HepG2 (cell line): ENCODE measurements around the gene PTK7. TPM values are rescaled to one million over a fixed set of nuclear protein-coding genes. Genes with fewer than 3 reads are reported as not detected.

Experiments used
- ATAC-seq: fragments of 200-7000 bp; cut with Tn5 transposase; 3 replicates; pipeline ENCODE4 v1.9.1; 2020; ENCODE audit warnings: mild to moderate bottlenecking, moderate library complexity
- BruUV-seq: library from RNA; stranded (reverse); fragments of 400-500 nt; replicated peaks from 2 replicates; lab custom pipeline; 2021; lab: Mats Ljungman, UMichigan
- CTCF ChIA-PET: fragments of 300-600 bp; formaldehyde crosslinking; extraction: SDS; loops from one replicate; lab custom pipeline; 2021; ENCODE audit warnings: low total read pairs, inconsistent platforms, low intra/inter-chr PET ratio; lab: Yijun Ruan, JAX
- POLR2A ChIA-PET: fragments of 350-600 bp; sonication (Branson Sonifier 250); formaldehyde crosslinking; loops from one replicate; lab custom pipeline; 2020; ENCODE audit warnings: antibody characterized with exemption, inconsistent platforms; lab: Yijun Ruan, JAX
- DNase-seq: peaks from one replicate; pipeline ENCODE4 v3.0.0-alpha.2; 2015; ENCODE audit warnings: low spot score
- FAIRE-seq: peaks from 3 replicates; lab custom pipeline; 2011; peaks lifted over from hg19 to GRCh38; lab: Jason Lieb, UNC
- H2AFZ ChIP-seq: one replicate; pipeline ENCODE4 v1.6.1; 2011; ENCODE audit warnings: low read length, inconsistent platforms
- H3K27ac ChIP-seq: fragments of 300-600 bp; 3 replicates; pipeline ENCODE4 v1.8.0; 2011; ENCODE audit warnings: mixed run types, mild to moderate bottlenecking, mixed read lengths, low read length, inconsistent platforms; ENCODE audit not compliant: insufficient read depth; ENCODE audit errors: extremely low read length
- H3K27me3 ChIP-seq, 2 experiments: fragments of 200-600 bp in 1 of 2; 2 replicates in 1 of 2; 3 replicates in 1 of 2; pipeline versions ENCODE4 v1.6.0 to v1.8.0; 2011; ENCODE audit warnings: low read length in 2 of 2, mild to moderate bottlenecking in 2 of 2, moderate library complexity in 2 of 2, inconsistent platforms in 1 of 2; ENCODE audit not compliant: insufficient read depth in 2 of 2, control insufficient read depth in 1 of 2
- H3K36me3 ChIP-seq, 2 experiments: fragments of 200-600 bp in 1 of 2; replicated peaks in 1 of 2; 2 replicates in 1 of 2; 3 replicates in 1 of 2; pipeline versions ENCODE4 v1.5.1 to v1.8.0; 2011; ENCODE audit warnings: low read length in 2 of 2, inconsistent platforms in 1 of 2; ENCODE audit not compliant: insufficient read depth in 2 of 2, control insufficient read depth in 1 of 2
- H3K4me1 ChIP-seq: 2 replicates; pipeline ENCODE4 v1.5.1; 2012; ENCODE audit warnings: low read length, inconsistent platforms; ENCODE audit not compliant: insufficient read depth
- H3K4me2 ChIP-seq: 2 replicates; pipeline ENCODE4 v1.6.0; 2011; ENCODE audit warnings: low read depth, low read length, inconsistent platforms
- H3K4me3 ChIP-seq, 3 experiments: fragments of 200-600 bp in 1 of 3; sonication (generic), shearing (Covaris generic) in 1 of 3; replicated peaks in 1 of 3; 2 replicates each; pipeline ENCODE4 v1.5.1; 2011 to 2016; ENCODE audit warnings: low read length in 3 of 3, inconsistent platforms in 2 of 3, low read depth in 2 of 3, mild to moderate bottlenecking in 2 of 3, control low read depth in 1 of 3, mixed read lengths in 1 of 3; ENCODE audit not compliant: insufficient read depth in 1 of 3
- H3K79me2 ChIP-seq: one replicate; pipeline ENCODE4 v1.6.1; 2011; ENCODE audit warnings: low read length, inconsistent platforms; ENCODE audit not compliant: insufficient read depth
- H3K9ac ChIP-seq: 2 replicates; pipeline ENCODE4 v1.6.0; 2011; ENCODE audit warnings: mild to moderate bottlenecking, low read depth, low read length, inconsistent platforms; ENCODE audit not compliant: insufficient read depth
- H3K9me3 ChIP-seq: 2 replicates; pipeline ENCODE4 v1.5.1; 2012; ENCODE audit warnings: mild to moderate bottlenecking, low read length
- H4K20me1 ChIP-seq: 2 replicates; pipeline ENCODE4 v1.6.0; 2011; ENCODE audit warnings: inconsistent platforms, mild to moderate bottlenecking, low read length, moderate library complexity; ENCODE audit not compliant: insufficient read depth
- CBX1 ChIP-seq: IDR thresholded peaks from one replicate; pipeline ENCODE4 v1.6.1; 2016; ENCODE audit warnings: antibody characterized with exemption, low read depth
- MYC ChIP-seq: sonication (generic); formaldehyde crosslinking; IDR thresholded peaks from 2 replicates; pipeline ENCODE4 v1.9.0; 2021; ENCODE audit warnings: missing genetic modification reagents, borderline replicate concordance
- PAXIP1 ChIP-seq: sonication (generic); formaldehyde crosslinking; conservative IDR thresholded peaks from 2 replicates; pipeline ENCODE4 v1.4.0; 2020; ENCODE audit warnings: mild to moderate bottlenecking, missing genetic modification reagents, moderate library complexity
- WGBS: methylation state at CpG from one replicate; pipeline ENCODE4 v1.1.6; 2017; ENCODE audit warnings: low lambda C conversion rate; 5-methylcytosine and 5-hydroxymethylcytosine counted together
- in situ Hi-C: cut with HindIII; loops from 2 replicates; pipeline ENCODE4 v1.10.0; 2017; ENCODE audit warnings: low pct_unique_long_range_greater_than_20kb; ENCODE audit not compliant: extremely low pct_ligation_motif_present
- intact Hi-C: fragments of 100-400 bp; cut with micrococcal nuclease; formaldehyde crosslinking; loops from one replicate; pipeline ENCODE4 v1.10.0; 2022; ENCODE audit not compliant: unreplicated experiment
- polyA plus RNA-seq, 8 experiments: library from polyadenylated mRNA; depleted of rRNA in 3 of 8; stranded (reverse) in 7 of 8; unstranded in 1 of 8; fragments of >200 nt; fragmentation: Illumina TruSeq in 4 of 8; extraction: Trizol in 4 of 8; gene quantifications; 2 replicates each; pipeline versions ENCODE4 v1.2.1 to v1.2.3, GENCODE V29; 2011 to 2016; ENCODE audit warnings: low read depth in 4 of 8, missing spikeins in 1 of 8, mixed read lengths in 1 of 8; ENCODE audit not compliant: insufficient read depth in 1 of 8
- total RNA-seq, 5 experiments: library from RNA; depleted of rRNA; stranded (reverse); fragments of >200 nt; fragmentation: Illumina TruSeq; extraction: Trizol; gene quantifications; 2 replicates each; pipeline ENCODE4 v1.2.3, GENCODE V29; 2016; ENCODE audit warnings: low read depth in 1 of 5
- TF ChIP-seq, protein P1 (sequence below): sonication (generic); formaldehyde crosslinking; IDR thresholded peaks from 2 replicates; pipeline ENCODE4 v1.5.0; 2020; ENCODE audit warnings: mild to moderate bottlenecking, missing genetic modification reagents, moderate library complexity
- TF ChIP-seq, protein P2 (sequence below): sonication (generic); formaldehyde crosslinking; IDR thresholded peaks from 2 replicates; pipeline ENCODE4 v1.5.1; 2020; ENCODE audit warnings: mild to moderate bottlenecking, missing genetic modification reagents, moderate library complexity

The PTK7 gene
- total and polyA plus RNA-seq, 2 of the 13 experiments (the other 11 are each of a cell fraction or from before 2014, with no cell fraction given), result 98.5 to 99.8 TPM

GRCh38 chr6:43034190-43034525 lies 42.0 kb upstream of the PTK7 start:
- in situ Hi-C loops, result no loop called here
- Histone ChIP-seq H3K36me3 (peaks cover 26 to 55% of the 10 kb centered on the region in 2 experiments), H3K79me2 (no peaks in the 10 kb centered on the region), H3K4me1 (peaks cover 12% of the 10 kb centered on the region), H3K9me3 (no peaks in the 10 kb centered on the region), H3K27me3 (no peaks in the 10 kb centered on the region), H3K4me2 (no peak overlapping the region), H3K9ac (no peak overlapping the region), H3K27ac (no peak overlapping the region), H2AFZ (no peak overlapping the region), H4K20me1 (peaks cover 3% of the 10 kb centered on the region; the same call in 1 of the 2 replicates), H3K4me3 (no peak overlapping the region)
- POLR2A ChIA-PET, result interaction anchor here (1.0 to 5.2 kb wide), 5 partner anchors 9 to 50 kb away, joined by 3 to 41 read pairs (median 13); partner anchors contain the start of genes KLC4, KLHDC3, MEA1 and MRPL2
- ATAC-seq (no peak), DNase-seq (no peak), FAIRE-seq (no peak)
- intact Hi-C loops, result no loop called here
- CTCF ChIA-PET, result no interaction called here
- WGBS, result 89% methylated on average over 2 of the region's 2 CpGs
- no peak for TF ChIP-seq CBX1
- TF ChIP-seq, protein P1, sequence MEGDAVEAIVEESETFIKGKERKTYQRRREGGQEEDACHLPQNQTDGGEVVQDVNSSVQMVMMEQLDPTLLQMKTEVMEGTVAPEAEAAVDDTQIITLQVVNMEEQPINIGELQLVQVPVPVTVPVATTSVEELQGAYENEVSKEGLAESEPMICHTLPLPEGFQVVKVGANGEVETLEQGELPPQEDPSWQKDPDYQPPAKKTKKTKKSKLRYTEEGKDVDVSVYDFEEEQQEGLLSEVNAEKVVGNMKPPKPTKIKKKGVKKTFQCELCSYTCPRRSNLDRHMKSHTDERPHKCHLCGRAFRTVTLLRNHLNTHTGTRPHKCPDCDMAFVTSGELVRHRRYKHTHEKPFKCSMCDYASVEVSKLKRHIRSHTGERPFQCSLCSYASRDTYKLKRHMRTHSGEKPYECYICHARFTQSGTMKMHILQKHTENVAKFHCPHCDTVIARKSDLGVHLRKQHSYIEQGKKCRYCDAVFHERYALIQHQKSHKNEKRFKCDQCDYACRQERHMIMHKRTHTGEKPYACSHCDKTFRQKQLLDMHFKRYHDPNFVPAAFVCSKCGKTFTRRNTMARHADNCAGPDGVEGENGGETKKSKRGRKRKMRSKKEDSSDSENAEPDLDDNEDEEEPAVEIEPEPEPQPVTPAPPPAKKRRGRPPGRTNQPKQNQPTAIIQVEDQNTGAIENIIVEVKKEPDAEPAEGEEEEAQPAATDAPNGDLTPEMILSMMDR (CRISPR knock-in tag), result 0 out of 2 replicates have a peak, but pooled peaks have one; percentile 20
- no TSS peak for BruUV-seq

- BruUV-seq, result TSS peak; percentile 24
- Histone ChIP-seq H3K4me1 (peaks cover 12% of the 10 kb centered on the region), H3K4me3 (peak overlapping the region in 1 of 3 experiments; percentile 3; a peak in 1 of 6 replicates), H4K20me1 (peaks cover 3% of the 10 kb centered on the region; the same call in 1 of the 2 replicates), H3K79me2 (no peaks in the 10 kb centered on the region), H3K36me3 (peaks cover 27 to 55% of the 10 kb centered on the region in 2 experiments), H3K4me2 (peak overlapping the region; percentile 41), H3K9me3 (no peaks in the 10 kb centered on the region), H3K9ac (no peak overlapping the region), H3K27ac (peak overlapping the region; percentile 39), H3K27me3 (no peaks in the 10 kb centered on the region), H2AFZ (no peak overlapping the region)
- peak; percentile 68 for FAIRE-seq
- DNase-seq, result no peak
- intact Hi-C loops (loop anchor here (1.0 kb wide), 1 partner anchor 26 kb away; no protein-coding TSS in a partner anchor), in situ Hi-C loops (no loop called here)
- ChIA-PET POLR2A (interaction anchor here (1.4 to 5.2 kb wide), 6 partner anchors 15 to 51 kb away, joined by 3 to 41 read pairs (median 16); partner anchors contain the start of genes CUL7, KLC4, KLHDC3 and MEA1), CTCF (interaction anchor here (0.8 kb wide), 1 partner anchor 108 kb away, joined by 3 read pairs; no protein-coding TSS in a partner anchor)
- peak; percentile 86 for ATAC-seq
- WGBS, result 45% methylated on average over 4 of the region's 4 CpGs
- TF ChIP-seq, protein P2, sequence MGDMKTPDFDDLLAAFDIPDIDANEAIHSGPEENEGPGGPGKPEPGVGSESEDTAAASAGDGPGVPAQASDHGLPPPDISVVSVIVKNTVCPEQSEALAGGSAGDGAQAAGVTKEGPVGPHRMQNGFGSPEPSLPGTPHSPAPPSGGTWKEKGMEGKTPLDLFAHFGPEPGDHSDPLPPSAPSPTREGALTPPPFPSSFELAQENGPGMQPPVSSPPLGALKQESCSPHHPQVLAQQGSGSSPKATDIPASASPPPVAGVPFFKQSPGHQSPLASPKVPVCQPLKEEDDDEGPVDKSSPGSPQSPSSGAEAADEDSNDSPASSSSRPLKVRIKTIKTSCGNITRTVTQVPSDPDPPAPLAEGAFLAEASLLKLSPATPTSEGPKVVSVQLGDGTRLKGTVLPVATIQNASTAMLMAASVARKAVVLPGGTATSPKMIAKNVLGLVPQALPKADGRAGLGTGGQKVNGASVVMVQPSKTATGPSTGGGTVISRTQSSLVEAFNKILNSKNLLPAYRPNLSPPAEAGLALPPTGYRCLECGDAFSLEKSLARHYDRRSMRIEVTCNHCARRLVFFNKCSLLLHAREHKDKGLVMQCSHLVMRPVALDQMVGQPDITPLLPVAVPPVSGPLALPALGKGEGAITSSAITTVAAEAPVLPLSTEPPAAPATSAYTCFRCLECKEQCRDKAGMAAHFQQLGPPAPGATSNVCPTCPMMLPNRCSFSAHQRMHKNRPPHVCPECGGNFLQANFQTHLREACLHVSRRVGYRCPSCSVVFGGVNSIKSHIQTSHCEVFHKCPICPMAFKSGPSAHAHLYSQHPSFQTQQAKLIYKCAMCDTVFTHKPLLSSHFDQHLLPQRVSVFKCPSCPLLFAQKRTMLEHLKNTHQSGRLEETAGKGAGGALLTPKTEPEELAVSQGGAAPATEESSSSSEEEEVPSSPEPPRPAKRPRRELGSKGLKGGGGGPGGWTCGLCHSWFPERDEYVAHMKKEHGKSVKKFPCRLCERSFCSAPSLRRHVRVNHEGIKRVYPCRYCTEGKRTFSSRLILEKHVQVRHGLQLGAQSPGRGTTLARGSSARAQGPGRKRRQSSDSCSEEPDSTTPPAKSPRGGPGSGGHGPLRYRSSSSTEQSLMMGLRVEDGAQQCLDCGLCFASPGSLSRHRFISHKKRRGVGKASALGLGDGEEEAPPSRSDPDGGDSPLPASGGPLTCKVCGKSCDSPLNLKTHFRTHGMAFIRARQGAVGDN, result peak; percentile 71
- TF ChIP-seq PAXIP1 (CRISPR knock-in tag), result peak; percentile 48
- no peak for TF ChIP-seq MYC (CRISPR knock-in tag)
Measured at GRCh38 chr6:43035495-43036194, 40.5 kb upstream of the PTK7 start.
